Progenitor cell of endocrine pancreas (in vitro differentiated cells): Measurements from ENCODE around the gene TPM3. TPM values are rescaled to one million over a fixed set of nuclear protein-coding genes. Genes with fewer than 3 reads are reported as not detected.

Source experiments
- DNase-seq: peaks from one replicate; pipeline ENCODE4 v3.0.0; 2021; ENCODE audit warnings: low spot score; ENCODE audit not compliant: unreplicated experiment
- H3K27ac Mint-ChIP-seq: 2 replicates; pipeline ENCODE4 v1.8.0; 2021; ENCODE audit warnings: mild to moderate bottlenecking, moderate library complexity, mixed read lengths
- H3K27me3 Mint-ChIP-seq: 2 replicates; pipeline ENCODE4 v1.8.0; 2021; ENCODE audit warnings: mixed read lengths
- H3K36me3 Mint-ChIP-seq: 2 replicates; pipeline ENCODE4 v1.8.0; 2022; ENCODE audit warnings: mixed read lengths; ENCODE audit not compliant: insufficient read depth
- H3K4me1 Mint-ChIP-seq: 2 replicates; pipeline ENCODE4 v1.8.0; 2021; ENCODE audit warnings: low read depth, mixed read lengths
- H3K4me3 Mint-ChIP-seq: 2 replicates; pipeline ENCODE4 v1.8.0; 2021; ENCODE audit warnings: low read depth, mild to moderate bottlenecking, moderate library complexity, mixed read lengths
- H3K9me3 Mint-ChIP-seq: 2 replicates; pipeline ENCODE4 v1.8.0; 2021; ENCODE audit warnings: low read depth, mixed read lengths
- total RNA-seq: library from RNA; stranded (reverse); gene quantifications from 2 replicates; pipeline ENCODE4 v1.2.1, GENCODE V29; 2021
- TF ChIP-seq, protein P1 (sequence below): fragments of 200-600 bp; sonication (generic); IDR thresholded peaks from one replicate; pipeline ENCODE4 v1.5.0; 2021; ENCODE audit warnings: antibody characterized with exemption, mild to moderate bottlenecking; ENCODE audit not compliant: unreplicated experiment

The TPM3 gene
- total RNA-seq, 1 donor from 2014 or later, result 304 TPM

DNA sequence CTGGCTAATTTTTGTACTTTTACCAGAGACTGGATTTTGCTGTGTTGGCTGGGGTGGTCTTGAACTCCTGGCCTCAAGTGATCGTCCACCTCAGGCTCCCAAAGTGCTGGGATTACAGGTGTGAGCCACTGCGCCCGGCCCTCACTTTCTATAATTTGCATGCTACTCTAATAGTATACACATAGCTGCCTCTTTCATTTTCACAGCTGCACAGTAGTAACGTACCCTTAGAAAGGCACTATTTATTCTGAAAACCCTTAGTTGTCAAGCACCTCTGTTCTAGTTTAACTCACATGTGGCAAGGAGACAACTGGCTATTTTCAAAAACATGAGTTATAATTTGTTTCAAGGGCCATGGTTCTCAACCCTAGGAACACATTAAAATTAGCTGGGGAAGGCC, 17.2 kb downstream of the TPM3 start:
- Mint-ChIP-seq H3K27me3 (no peaks in the 10 kb centered on the region), H3K36me3 (peaks cover 27% of the 10 kb centered on the region), H3K9me3 (no peaks in the 10 kb centered on the region), H3K4me3 (no peak overlapping the region), H3K4me1 (peaks cover 18% of the 10 kb centered on the region), H3K27ac (no peak overlapping the region)
- no peak for DNase-seq
- TF ChIP-seq, protein P1, sequence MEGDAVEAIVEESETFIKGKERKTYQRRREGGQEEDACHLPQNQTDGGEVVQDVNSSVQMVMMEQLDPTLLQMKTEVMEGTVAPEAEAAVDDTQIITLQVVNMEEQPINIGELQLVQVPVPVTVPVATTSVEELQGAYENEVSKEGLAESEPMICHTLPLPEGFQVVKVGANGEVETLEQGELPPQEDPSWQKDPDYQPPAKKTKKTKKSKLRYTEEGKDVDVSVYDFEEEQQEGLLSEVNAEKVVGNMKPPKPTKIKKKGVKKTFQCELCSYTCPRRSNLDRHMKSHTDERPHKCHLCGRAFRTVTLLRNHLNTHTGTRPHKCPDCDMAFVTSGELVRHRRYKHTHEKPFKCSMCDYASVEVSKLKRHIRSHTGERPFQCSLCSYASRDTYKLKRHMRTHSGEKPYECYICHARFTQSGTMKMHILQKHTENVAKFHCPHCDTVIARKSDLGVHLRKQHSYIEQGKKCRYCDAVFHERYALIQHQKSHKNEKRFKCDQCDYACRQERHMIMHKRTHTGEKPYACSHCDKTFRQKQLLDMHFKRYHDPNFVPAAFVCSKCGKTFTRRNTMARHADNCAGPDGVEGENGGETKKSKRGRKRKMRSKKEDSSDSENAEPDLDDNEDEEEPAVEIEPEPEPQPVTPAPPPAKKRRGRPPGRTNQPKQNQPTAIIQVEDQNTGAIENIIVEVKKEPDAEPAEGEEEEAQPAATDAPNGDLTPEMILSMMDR, result no peak

DNA sequence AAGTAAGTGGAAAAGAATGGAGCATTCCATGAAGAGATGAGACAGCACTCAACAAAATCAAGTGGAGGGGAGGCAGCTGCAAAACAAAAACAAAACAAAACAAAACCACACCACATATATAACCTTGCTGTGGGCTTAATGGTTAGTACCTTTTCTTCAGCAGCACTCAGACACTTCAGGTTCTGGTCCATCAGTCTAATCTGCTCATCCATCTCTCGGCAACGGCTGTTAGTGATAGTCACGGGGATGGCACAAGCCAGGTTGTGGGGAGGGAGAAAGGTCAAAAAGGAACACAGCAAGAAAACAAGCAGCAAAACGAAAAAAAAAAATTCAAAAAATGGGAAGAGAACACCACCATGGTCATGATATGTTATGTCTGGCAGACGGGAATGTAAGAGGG, 20.0 kb downstream of the TPM3 start:
- Mint-ChIP-seq H3K9me3 (no peaks in the 10 kb centered on the region), H3K4me1 (no peaks in the 10 kb centered on the region), H3K4me3 (no peak overlapping the region), H3K27ac (peak overlapping the region; percentile 5), H3K36me3 (peaks cover 34% of the 10 kb centered on the region), H3K27me3 (no peaks in the 10 kb centered on the region)
- TF ChIP-seq, protein P1, result no peak
- DNase-seq, result no peak

DNA sequence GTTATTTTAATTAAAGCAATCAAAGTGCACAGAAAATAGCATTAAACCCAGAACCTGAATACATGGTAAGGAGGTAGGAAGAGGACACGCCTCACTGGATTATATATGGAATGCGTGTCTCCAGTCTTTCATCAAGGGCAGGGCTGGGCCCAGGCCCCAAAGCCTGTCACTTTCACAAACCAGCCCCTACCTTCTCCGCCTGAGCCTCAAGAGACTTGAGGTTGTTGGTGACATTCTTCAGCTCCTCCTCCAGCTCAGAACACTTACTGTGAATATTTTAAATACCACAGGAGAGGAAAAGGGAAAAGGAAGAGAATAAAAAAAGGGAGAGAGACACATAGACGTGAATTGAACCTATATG, 20.7 kb downstream of the TPM3 start:
- TF ChIP-seq, protein P1, result no peak
- H3K27me3 Mint-ChIP-seq, result no peaks in the 10 kb centered on the region
- no peak overlapping the region for H3K4me3 Mint-ChIP-seq
- H3K4me1 Mint-ChIP-seq, result no peaks in the 10 kb centered on the region
- peaks cover 34% of the 10 kb centered on the region for H3K36me3 Mint-ChIP-seq
- H3K27ac Mint-ChIP-seq, result no peak overlapping the region
- H3K9me3 Mint-ChIP-seq, result no peaks in the 10 kb centered on the region
- DNase-seq, result no peak

DNA sequence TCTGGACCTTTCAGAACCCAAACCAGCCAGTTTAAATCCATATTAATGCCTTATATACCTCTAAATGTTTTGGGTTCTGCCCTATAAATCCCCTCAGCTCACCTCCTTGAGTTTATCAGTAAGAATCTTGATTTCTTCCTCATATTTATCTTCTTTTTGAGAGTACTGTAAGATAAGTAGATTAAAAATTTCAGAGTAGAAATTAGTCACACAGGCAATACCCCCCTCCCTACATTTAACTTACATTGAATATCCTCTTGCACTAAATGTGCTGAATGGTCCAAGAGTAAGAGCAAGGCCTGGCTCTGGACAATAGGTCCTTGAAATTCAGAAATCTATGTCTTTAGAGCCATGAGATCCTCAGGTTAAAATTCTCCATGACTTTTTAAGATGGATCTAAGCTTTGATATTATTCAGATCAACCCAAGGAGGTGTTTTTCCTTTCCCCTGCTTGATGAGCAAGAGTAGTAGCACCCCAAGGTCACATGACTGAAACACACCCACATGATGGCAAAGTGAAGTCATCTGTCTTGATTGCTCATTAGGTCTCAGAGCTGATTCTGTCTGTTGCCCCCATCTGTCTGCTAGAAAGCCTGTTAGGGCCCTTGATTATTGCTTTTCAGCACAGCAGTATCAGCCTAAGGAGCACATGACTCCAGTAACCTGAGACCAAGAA, 21.2 kb downstream of the TPM3 start:
- H3K9me3 Mint-ChIP-seq, result no peaks in the 10 kb centered on the region
- no peaks in the 10 kb centered on the region for H3K4me1 Mint-ChIP-seq
- peaks cover 38% of the 10 kb centered on the region for H3K36me3 Mint-ChIP-seq
- no peak for DNase-seq
- H3K4me3 Mint-ChIP-seq, result no peak overlapping the region
- no peak overlapping the region for H3K27ac Mint-ChIP-seq
- TF ChIP-seq, protein P1, result no peak
- H3K27me3 Mint-ChIP-seq, result no peaks in the 10 kb centered on the region

DNA sequence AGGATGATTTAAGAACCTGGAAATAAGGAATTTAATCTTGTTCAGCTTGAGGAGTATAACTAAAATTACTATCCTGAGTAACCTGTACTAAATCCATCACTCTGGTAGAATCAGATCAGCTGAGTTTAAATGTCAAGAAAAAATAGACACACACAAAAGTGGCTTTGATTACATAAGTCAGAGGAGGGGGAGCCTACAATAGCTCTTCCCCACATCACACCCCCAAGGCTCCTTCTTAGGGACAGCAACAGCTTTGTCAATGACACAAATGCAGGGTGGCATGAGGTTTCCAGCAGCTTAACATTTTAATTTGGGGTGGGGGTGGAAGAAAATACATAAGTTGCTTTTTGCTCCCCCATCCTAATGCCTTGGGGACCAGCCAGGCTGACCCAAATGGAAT, 24.4 kb downstream of the TPM3 start:
- DNase-seq, result no peak
- peaks cover 53% of the 10 kb centered on the region for H3K36me3 Mint-ChIP-seq
- no peak overlapping the region for H3K27ac Mint-ChIP-seq
- TF ChIP-seq, protein P1, result no peak
- no peaks in the 10 kb centered on the region for H3K27me3 Mint-ChIP-seq
- H3K4me1 Mint-ChIP-seq, result no peaks in the 10 kb centered on the region
- H3K9me3 Mint-ChIP-seq, result no peaks in the 10 kb centered on the region
- H3K4me3 Mint-ChIP-seq, result no peak overlapping the region
